GM23338 (cell line): ENCODE measurements around the gene AQP6. TPM values are rescaled to one million over a fixed set of nuclear protein-coding genes. Genes with fewer than 3 reads are reported as not detected.

Source experiments
- ATAC-seq: fragments of 200-7000 bp; cut with Tn5 transposase; 3 replicates; pipeline ENCODE4 v1.9.1; 2020
- DNase-seq: peaks from one replicate; pipeline ENCODE4 v3.0.0-alpha.2; 2015; ENCODE audit warnings: low spot score
- H2AFZ ChIP-seq: fragments of 200-600 bp; sonication (generic); 2 replicates; pipeline ENCODE4 v1.8.0; 2016; ENCODE audit warnings: antibody characterized with exemption, mild to moderate bottlenecking, moderate library complexity
- H3F3A ChIP-seq: fragments of 200-600 bp; sonication (generic); replicated peaks from 2 replicates; pipeline ENCODE4 v1.8.0; 2017; ENCODE audit warnings: antibody characterized with exemption, mixed run types, low read depth
- H3K27ac ChIP-seq: fragments of 200-600 bp; sonication (generic); 2 replicates; pipeline ENCODE4 v1.6.1; 2016; ENCODE audit warnings: low read depth
- H3K27me3 ChIP-seq: fragments of 200-600 bp; sonication (generic); 2 replicates; pipeline ENCODE4 v1.8.0; 2016; ENCODE audit warnings: mild to moderate bottlenecking, mixed run types, moderate library complexity; ENCODE audit not compliant: insufficient read depth
- H3K36me3 ChIP-seq: fragments of 200-600 bp; sonication (generic); 2 replicates; pipeline ENCODE4 v1.8.0; 2016; ENCODE audit warnings: mild to moderate bottlenecking; ENCODE audit not compliant: insufficient read depth
- H3K4me1 ChIP-seq: fragments of 200-600 bp; sonication (generic); 2 replicates; pipeline ENCODE4 v1.8.0; 2016; ENCODE audit warnings: mild to moderate bottlenecking, moderate library complexity; ENCODE audit not compliant: insufficient read depth
- H3K4me2 ChIP-seq: fragments of 200-600 bp; sonication (generic); 2 replicates; pipeline ENCODE4 v1.7.1; 2017; ENCODE audit warnings: mixed run types
- H3K4me3 ChIP-seq: fragments of 200-600 bp; sonication (generic); 2 replicates; pipeline ENCODE4 v1.6.1; 2016; ENCODE audit warnings: mixed run types
- H3K79me2 ChIP-seq: fragments of 200-600 bp; sonication (generic); replicated peaks from 2 replicates; pipeline ENCODE4 v1.8.0; 2017; ENCODE audit warnings: mild to moderate bottlenecking; ENCODE audit not compliant: insufficient read depth
- H3K9me2 ChIP-seq: fragments of 200-600 bp; sonication (generic); 2 replicates; pipeline ENCODE4 v1.8.0; 2017; ENCODE audit not compliant: insufficient read depth
- H4K20me1 ChIP-seq: fragments of 200-600 bp; sonication (generic); replicated peaks from 2 replicates; pipeline ENCODE4 v1.8.0; 2017; ENCODE audit warnings: mild to moderate bottlenecking; ENCODE audit not compliant: insufficient read depth
- H3K27ac Mint-ChIP-seq: 2 replicates; pipeline ENCODE4 v1.8.0; 2020; ENCODE audit warnings: inconsistent platforms, mild to moderate bottlenecking, moderate library complexity, mixed read lengths
- H3K27me3 Mint-ChIP-seq: 3 replicates; pipeline ENCODE4 v1.8.0; 2022; ENCODE audit warnings: low read depth, mild to moderate bottlenecking, moderate library complexity, mixed read lengths, inconsistent platforms; ENCODE audit not compliant: insufficient read depth, poor library complexity
- H3K36me3 Mint-ChIP-seq: 3 replicates; pipeline ENCODE4 v1.8.0; 2021; ENCODE audit warnings: low read depth, mild to moderate bottlenecking, inconsistent platforms, moderate library complexity, mixed read lengths
- H3K4me1 Mint-ChIP-seq: 3 replicates; pipeline ENCODE4 v1.8.0; 2020; ENCODE audit warnings: mild to moderate bottlenecking, inconsistent platforms, mixed read lengths
- H3K4me3 Mint-ChIP-seq: 3 replicates; pipeline ENCODE4 v1.8.0; 2021; ENCODE audit warnings: moderate library complexity, mild to moderate bottlenecking, inconsistent platforms, mixed read lengths
- H3K9me3 Mint-ChIP-seq: 3 replicates; pipeline ENCODE4 v1.8.0; 2020; ENCODE audit warnings: moderate library complexity, mild to moderate bottlenecking, inconsistent platforms, mixed read lengths
- CREB1 ChIP-seq: fragments of 250-450 bp; sonication (Bioruptor Pico); IDR thresholded peaks from 2 replicates; pipeline ENCODE4 v1.5.0; 2020; ENCODE audit warnings: low read depth, mild to moderate bottlenecking, moderate library complexity
- CTCF ChIP-seq, 2 experiments: fragments of 200-600 bp in 1 of 2; sonication (generic) in 1 of 2; conservative IDR thresholded peaks; 2 replicates each; pipeline versions ENCODE4 v1.5.1 to v1.6.1; 2016 to 2017; ENCODE audit warnings: antibody characterized with exemption in 2 of 2, low read depth in 2 of 2, mild to moderate bottlenecking in 2 of 2, moderate library complexity in 1 of 2
- ETS1 ChIP-seq: IDR thresholded peaks from 2 replicates; pipeline ENCODE4 v1.6.1; 2016; ENCODE audit warnings: antibody characterized with exemption
- EZH2 ChIP-seq: fragments of 200-600 bp; sonication (generic); IDR thresholded peaks from one replicate; pipeline ENCODE4 v1.8.0; 2017; ENCODE audit warnings: antibody characterized with exemption, mild to moderate bottlenecking, low read depth; ENCODE audit not compliant: unreplicated experiment
- EZH2phosphoT487 ChIP-seq: fragments of 200-600 bp; sonication (generic); IDR thresholded peaks from one replicate; pipeline ENCODE4 v1.8.1; 2018; ENCODE audit warnings: antibody characterized with exemption; ENCODE audit not compliant: unreplicated experiment
- NANOG ChIP-seq: IDR thresholded peaks from 2 replicates; pipeline ENCODE4 v1.6.1; 2016; ENCODE audit warnings: antibody characterized with exemption, borderline replicate concordance
- POLR2AphosphoS5 ChIP-seq: IDR thresholded peaks from 2 replicates; pipeline ENCODE4 v1.6.1; 2016; ENCODE audit warnings: antibody characterized with exemption, low read depth
- STAT1 ChIP-seq: IDR thresholded peaks from one replicate; pipeline ENCODE4 v1.6.1; 2016; ENCODE audit warnings: antibody characterized with exemption; ENCODE audit not compliant: unreplicated experiment
- ZNF114 ChIP-seq: fragments of 250-450 bp; sonication (Bioruptor Pico); IDR thresholded peaks from 2 replicates; pipeline ENCODE4 v1.5.0; 2020; ENCODE audit warnings: mild to moderate bottlenecking, moderate library complexity
- ZNF331 ChIP-seq: fragments of 250-450 bp; sonication (Bioruptor Pico); IDR thresholded peaks from 2 replicates; pipeline ENCODE4 v1.5.0; 2020; ENCODE audit warnings: low read depth, mild to moderate bottlenecking, moderate library complexity
- polyA plus RNA-seq: library from polyadenylated mRNA; unstranded; fragments of >200 nt; fragmentation: Nextera tagmentation; extraction: Ambion mirVana; gene quantifications from 2 replicates; pipeline ENCODE4 v1.2.1, GENCODE V29; 2016
- total RNA-seq: library from RNA; depleted of rRNA; stranded (reverse); fragments of >200 nt; shearing (Covaris generic); gene quantifications from 2 replicates; pipeline ENCODE4 v1.2.3, GENCODE V29; 2014
- TF ChIP-seq, protein P1 (sequence below): IDR thresholded peaks from one replicate; pipeline ENCODE4 v1.6.1; 2018; ENCODE audit warnings: antibody characterized with exemption; ENCODE audit not compliant: unreplicated experiment

Gene AQP6
- total and polyA plus RNA-seq, 2 experiments from 2014 or later: 0.08 TPM; not detected in 1

- no peak for DNase-seq
- Histone ChIP-seq H3K9me2 (no peaks in the 10 kb centered on the region), H3F3A (no peaks in the 10 kb centered on the region), H4K20me1 (no peaks in the 10 kb centered on the region), H3K27ac (no peak overlapping the region), H2AFZ (no peak overlapping the region), H3K4me2 (no peak overlapping the region), H3K36me3 (no peaks in the 10 kb centered on the region), H3K4me1 (peaks cover 13% of the 10 kb centered on the region), H3K79me2 (no peaks in the 10 kb centered on the region), H3K4me3 (no peak overlapping the region), H3K27me3 (no peaks in the 10 kb centered on the region)
- Mint-ChIP-seq H3K9me3 (no peaks in the 10 kb centered on the region), H3K27ac (no peak overlapping the region), H3K4me3 (no peak overlapping the region), H3K4me1 (peaks cover 30% of the 10 kb centered on the region), H3K27me3 (peaks cover 7% of the 10 kb centered on the region), H3K36me3 (no peaks in the 10 kb centered on the region)
- no peak for TF ChIP-seq CREB1 (CRISPR knock-in tag)
- no peak for TF ChIP-seq ETS1
- TF ChIP-seq NANOG: no peak
- no peak for TF ChIP-seq CTCF (conservative IDR thresholded peaks at IDR 0.05; ENCODE audit: low read depth in 2 of 2)
- ATAC-seq: no peak; the same call in 2 of the 3 replicates
Observed at GRCh38 chr12:49979016-49979586, 6.4 kb downstream of the AQP6 start.

GRCh38 chr12:49979791-49980190 lies 7.0 kb downstream of the AQP6 start:
- Mint-ChIP-seq H3K4me1 (peaks cover 35% of the 10 kb centered on the region), H3K27me3 (peaks cover 7% of the 10 kb centered on the region), H3K27ac (no peak overlapping the region), H3K36me3 (no peaks in the 10 kb centered on the region), H3K4me3 (no peak overlapping the region), H3K9me3 (no peaks in the 10 kb centered on the region)
- Histone ChIP-seq H3K36me3 (no peaks in the 10 kb centered on the region), H3K4me3 (no peak overlapping the region), H2AFZ (no peak overlapping the region), H3K4me1 (peaks cover 15% of the 10 kb centered on the region), H4K20me1 (no peaks in the 10 kb centered on the region; the same call in 1 of the 2 replicates), H3K27me3 (no peaks in the 10 kb centered on the region), H3F3A (no peaks in the 10 kb centered on the region; the same call in 1 of the 2 replicates), H3K9me2 (no peaks in the 10 kb centered on the region), H3K27ac (no peak overlapping the region), H3K4me2 (no peak overlapping the region), H3K79me2 (no peaks in the 10 kb centered on the region)
- no peak for DNase-seq
- TF ChIP-seq EZH2 (no peak), ZNF331 (CRISPR knock-in tag) (no peak), EZH2phosphoT487 (no peak), ZNF114 (CRISPR knock-in tag) (no peak), STAT1 (no peak), POLR2AphosphoS5 (no peak), NANOG (no peak), CTCF (conservative IDR thresholded peaks at IDR 0.05; ENCODE audit: low read depth in 2 of 2) (no peak), ETS1 (no peak)
- TF ChIP-seq, protein P1, sequence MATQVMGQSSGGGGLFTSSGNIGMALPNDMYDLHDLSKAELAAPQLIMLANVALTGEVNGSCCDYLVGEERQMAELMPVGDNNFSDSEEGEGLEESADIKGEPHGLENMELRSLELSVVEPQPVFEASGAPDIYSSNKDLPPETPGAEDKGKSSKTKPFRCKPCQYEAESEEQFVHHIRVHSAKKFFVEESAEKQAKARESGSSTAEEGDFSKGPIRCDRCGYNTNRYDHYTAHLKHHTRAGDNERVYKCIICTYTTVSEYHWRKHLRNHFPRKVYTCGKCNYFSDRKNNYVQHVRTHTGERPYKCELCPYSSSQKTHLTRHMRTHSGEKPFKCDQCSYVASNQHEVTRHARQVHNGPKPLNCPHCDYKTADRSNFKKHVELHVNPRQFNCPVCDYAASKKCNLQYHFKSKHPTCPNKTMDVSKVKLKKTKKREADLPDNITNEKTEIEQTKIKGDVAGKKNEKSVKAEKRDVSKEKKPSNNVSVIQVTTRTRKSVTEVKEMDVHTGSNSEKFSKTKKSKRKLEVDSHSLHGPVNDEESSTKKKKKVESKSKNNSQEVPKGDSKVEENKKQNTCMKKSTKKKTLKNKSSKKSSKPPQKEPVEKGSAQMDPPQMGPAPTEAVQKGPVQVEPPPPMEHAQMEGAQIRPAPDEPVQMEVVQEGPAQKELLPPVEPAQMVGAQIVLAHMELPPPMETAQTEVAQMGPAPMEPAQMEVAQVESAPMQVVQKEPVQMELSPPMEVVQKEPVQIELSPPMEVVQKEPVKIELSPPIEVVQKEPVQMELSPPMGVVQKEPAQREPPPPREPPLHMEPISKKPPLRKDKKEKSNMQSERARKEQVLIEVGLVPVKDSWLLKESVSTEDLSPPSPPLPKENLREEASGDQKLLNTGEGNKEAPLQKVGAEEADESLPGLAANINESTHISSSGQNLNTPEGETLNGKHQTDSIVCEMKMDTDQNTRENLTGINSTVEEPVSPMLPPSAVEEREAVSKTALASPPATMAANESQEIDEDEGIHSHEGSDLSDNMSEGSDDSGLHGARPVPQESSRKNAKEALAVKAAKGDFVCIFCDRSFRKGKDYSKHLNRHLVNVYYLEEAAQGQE: no peak
- ATAC-seq: no peak
